PC-9 (cell line): ENCODE data around the gene IQSEC1. TPM values are rescaled to one million over a fixed set of nuclear protein-coding genes. Genes with fewer than 3 reads are reported as not detected.

Experiments used
- BruUV-seq: library from RNA; stranded (reverse); fragments of 400-500 nt; replicated peaks from 2 replicates; lab custom pipeline; 2021; lab: Mats Ljungman, UMichigan
- CTCF ChIA-PET: fragments of 300-600 bp; sonication (Branson Sonifier 250); formaldehyde crosslinking; loops from one replicate; lab custom pipeline; 2022; ENCODE audit warnings: antibody characterized with exemption; lab: Charles Lee
- POLR2A ChIA-PET: fragments of 300-600 bp; sonication (Branson Sonifier 250); formaldehyde crosslinking; loops from one replicate; lab custom pipeline; 2022; ENCODE audit warnings: antibody characterized with exemption; ENCODE audit not compliant: unreplicated experiment; lab: Charles Lee
- DNase-seq, 2 experiments: peaks; one replicate each; pipeline versions ENCODE4 v3.0.0 to v3.0.0-alpha.2; 2015 to 2022; ENCODE audit warnings: mixed read lengths in 1 of 2
- H2AFZ ChIP-seq: fragments of 200-600 bp; sonication (generic); 2 replicates; pipeline ENCODE4 v1.8.1; 2017; ENCODE audit warnings: antibody characterized with exemption
- H3F3A ChIP-seq: fragments of 200-600 bp; sonication (generic); 2 replicates; pipeline ENCODE4 v1.8.1; 2017; ENCODE audit warnings: antibody characterized with exemption, mild to moderate bottlenecking, low read depth; ENCODE audit not compliant: insufficient read depth
- H3K27ac ChIP-seq: fragments of 200-600 bp; sonication (generic); 2 replicates; pipeline ENCODE4 v1.6.1; 2016; ENCODE audit warnings: mixed run types
- H3K27me3 ChIP-seq: fragments of 200-600 bp; sonication (generic); 2 replicates; pipeline ENCODE4 v1.6.1; 2016; ENCODE audit warnings: low read depth, mixed run types; ENCODE audit not compliant: insufficient read depth
- H3K36me3 ChIP-seq: fragments of 200-600 bp; sonication (generic); 2 replicates; pipeline ENCODE4 v1.6.1; 2016; ENCODE audit warnings: low read depth, mixed run types
- H3K4me1 ChIP-seq: fragments of 200-600 bp; sonication (generic); replicated peaks from 2 replicates; pipeline ENCODE4 v1.6.1; 2016; ENCODE audit warnings: mixed run types; ENCODE audit not compliant: insufficient read depth
- H3K4me2 ChIP-seq: fragments of 200-600 bp; sonication (generic); 2 replicates; pipeline ENCODE4 v1.6.1; 2017; ENCODE audit warnings: mixed run types
- H3K4me3 ChIP-seq: fragments of 200-600 bp; sonication (generic); 2 replicates; pipeline ENCODE4 v1.6.1; 2016; ENCODE audit warnings: mixed run types
- H3K79me2 ChIP-seq: fragments of 200-600 bp; sonication (generic); 2 replicates; pipeline ENCODE4 v1.6.1; 2017; ENCODE audit warnings: low read depth, mixed run types
- H3K9me2 ChIP-seq: fragments of 200-600 bp; sonication (generic); 2 replicates; pipeline ENCODE4 v1.8.1; 2017; ENCODE audit warnings: mild to moderate bottlenecking; ENCODE audit not compliant: insufficient read depth
- H3K9me3 ChIP-seq: fragments of 200-600 bp; sonication (generic); 2 replicates; pipeline ENCODE4 v1.8.1; 2016; ENCODE audit warnings: low read depth; ENCODE audit not compliant: insufficient read depth
- H4K20me1 ChIP-seq: fragments of 200-600 bp; sonication (generic); 2 replicates; pipeline ENCODE4 v1.8.1; 2017; ENCODE audit not compliant: insufficient read depth
- CTCF ChIP-seq: fragments of 200-600 bp; sonication (generic); conservative IDR thresholded peaks from 2 replicates; pipeline ENCODE4 v1.6.1; 2017; ENCODE audit warnings: mixed run types, antibody characterized with exemption, mild to moderate bottlenecking, moderate library complexity
- EZH2 ChIP-seq: fragments of 200-600 bp; sonication (generic); IDR thresholded peaks from 2 replicates; pipeline ENCODE4 v1.8.0; 2017; ENCODE audit warnings: antibody characterized with exemption, low read depth
- intact Hi-C: fragments of 100-400 bp; cut with micrococcal nuclease; formaldehyde crosslinking; loops from one replicate; pipeline ENCODE4 v1.10.0; 2022; ENCODE audit not compliant: unreplicated experiment
- total RNA-seq: library from RNA; stranded (reverse); gene quantifications from 2 replicates; pipeline ENCODE4 v1.2.3, GENCODE V29; 2021

Gene IQSEC1
- total RNA-seq, 1 experiment from 2014 or later, result 30.7 TPM

GRCh38 chr3:13028010-13028821, 45.0 kb downstream of the IQSEC1 start:
- no peak overlapping the region for H3K27ac ChIP-seq
- H3K36me3 ChIP-seq, result no peaks in the 10 kb centered on the region
- no TSS peak for BruUV-seq
- H3K79me2 ChIP-seq, result no peaks in the 10 kb centered on the region
- ChIA-PET POLR2A (no interaction called here), CTCF (no interaction called here)
- H3K4me1 ChIP-seq, result peaks cover 27% of the 10 kb centered on the region
- H3K9me2 ChIP-seq, result no peaks in the 10 kb centered on the region
- no peak overlapping the region for H2AFZ ChIP-seq
- no peaks in the 10 kb centered on the region for H4K20me1 ChIP-seq
- no peak overlapping the region for H3K4me3 ChIP-seq
- intact Hi-C loops, result no loop called here
- TF ChIP-seq EZH2, result no peak
- TF ChIP-seq CTCF, result no peak
- H3F3A ChIP-seq, result peaks cover 11% of the 10 kb centered on the region
- H3K27me3 ChIP-seq, result no peaks in the 10 kb centered on the region
- H3K4me2 ChIP-seq, result no peak overlapping the region
- DNase-seq, result no peak
- H3K9me3 ChIP-seq, result no peaks in the 10 kb centered on the region

GRCh38 chr3:13027154-13027553, 46.1 kb downstream of the IQSEC1 start:
- ChIA-PET CTCF (no interaction called here), POLR2A (no interaction called here)
- H3K36me3 ChIP-seq, result no peaks in the 10 kb centered on the region
- BruUV-seq, result no TSS peak
- peaks cover 36% of the 10 kb centered on the region for H3K4me1 ChIP-seq
- H3K4me3 ChIP-seq, result no peak overlapping the region
- H3K9me2 ChIP-seq, result no peaks in the 10 kb centered on the region
- no peak for DNase-seq
- no peaks in the 10 kb centered on the region for H3K9me3 ChIP-seq
- intact Hi-C loops, result no loop called here
- no peaks in the 10 kb centered on the region for H4K20me1 ChIP-seq
- H3K27me3 ChIP-seq, result no peaks in the 10 kb centered on the region
- no peak overlapping the region for H3K4me2 ChIP-seq
- no peak for TF ChIP-seq CTCF
- no peak for TF ChIP-seq EZH2
- peaks cover 22% of the 10 kb centered on the region for H3F3A ChIP-seq
- no peaks in the 10 kb centered on the region for H3K79me2 ChIP-seq
- no peak overlapping the region for H2AFZ ChIP-seq
- H3K27ac ChIP-seq, result no peak overlapping the region

- Histone ChIP-seq H2AFZ (no peak overlapping the region), H3K36me3 (no peaks in the 10 kb centered on the region), H3F3A (peaks cover 28% of the 10 kb centered on the region), H3K79me2 (peaks cover under 1% of the 10 kb centered on the region; the same call in 1 of the 2 replicates), H3K4me1 (peaks cover 42% of the 10 kb centered on the region), H3K4me2 (no peak overlapping the region), H3K9me3 (no peaks in the 10 kb centered on the region), H4K20me1 (no peaks in the 10 kb centered on the region), H3K27me3 (no peaks in the 10 kb centered on the region), H3K4me3 (no peak overlapping the region), H3K9me2 (no peaks in the 10 kb centered on the region), H3K27ac (no peak overlapping the region)
- ChIA-PET CTCF (no interaction called here), POLR2A (no interaction called here)
- TF ChIP-seq EZH2 (no peak), CTCF (no peak)
- BruUV-seq, result no TSS peak
- intact Hi-C loops, result no loop called here
- no peak for DNase-seq
These were observed 46.7 kb downstream of the IQSEC1 start for GRCh38 chr3:13026534-13026933.
